Activated CD4-positive, alpha-beta memory T cell treated with anti-CD3 and anti-CD28 coated beads, Interleukin-2, amount 10 ng/mL, durations not matched to agents 7 days and 5 days (primary cell): Measurements from ENCODE around the gene CTCFL. TPM values are rescaled to one million over a fixed set of nuclear protein-coding genes. Genes with fewer than 3 reads are reported as not detected.

Experiments used
- CTCF ChIA-PET: fragments of 350-600 bp; sonication (Branson Sonifier 250); formaldehyde crosslinking; loops from one replicate; lab custom pipeline; 2021; ENCODE audit warnings: antibody characterized with exemption, inconsistent platforms; lab: Charles Lee
- POLR2A ChIA-PET: fragments of 350-600 bp; sonication (Branson Sonifier 250); formaldehyde crosslinking; loops from one replicate; lab custom pipeline; 2021; ENCODE audit warnings: antibody characterized with exemption; lab: Charles Lee
- DNase-seq: peaks from one replicate; pipeline ENCODE4 v3.0.0-alpha.2; 2020
- H3K27ac Mint-ChIP-seq: one replicate; pipeline ENCODE4 v1.8.0; 2021; ENCODE audit warnings: mild to moderate bottlenecking, mixed read lengths
- H3K27me3 Mint-ChIP-seq: one replicate; pipeline ENCODE4 v1.8.0; 2021; ENCODE audit warnings: mixed read lengths
- H3K36me3 Mint-ChIP-seq: one replicate; pipeline ENCODE4 v1.8.0; 2021; ENCODE audit warnings: low read depth, mixed read lengths
- H3K4me1 Mint-ChIP-seq: one replicate; pipeline ENCODE4 v1.8.0; 2021; ENCODE audit warnings: mixed read lengths
- H3K4me3 Mint-ChIP-seq: one replicate; pipeline ENCODE4 v1.8.0; 2021; ENCODE audit warnings: mild to moderate bottlenecking, mixed read lengths
- H3K9me3 Mint-ChIP-seq: one replicate; pipeline ENCODE4 v1.8.0; 2021; ENCODE audit warnings: mixed read lengths
- total RNA-seq, 2 experiments: library from RNA; stranded (reverse); gene quantifications; one replicate each; pipeline ENCODE4 v1.2.3, GENCODE V29; 2021

The CTCFL gene
- total RNA-seq, 2 experiments from 2014 or later: not detected

GRCh38 chr20:57505979-57506378 lies 19.0 kb downstream of the CTCFL start:
- Mint-ChIP-seq H3K27ac (no peak overlapping the region), H3K36me3 (no peaks in the 10 kb centered on the region), H3K4me3 (no peak overlapping the region), H3K4me1 (peaks cover 4% of the 10 kb centered on the region), H3K9me3 (no peaks in the 10 kb centered on the region), H3K27me3 (peaks cover 45% of the 10 kb centered on the region)
- ChIA-PET POLR2A (no interaction called here), CTCF (interaction anchor here (1.2 kb wide), 1 partner anchor 8 kb away, joined by 6 read pairs; no protein-coding TSS in a partner anchor)
- DNase-seq: no peak

- CTCF ChIA-PET: interaction anchor here (3.1 kb wide), 1 partner anchor 122 kb away, joined by 7 read pairs; no protein-coding TSS in a partner anchor
- Mint-ChIP-seq H3K9me3 (no peaks in the 10 kb centered on the region), H3K27me3 (peaks cover 47% of the 10 kb centered on the region), H3K27ac (no peak overlapping the region), H3K36me3 (no peaks in the 10 kb centered on the region), H3K4me3 (no peak overlapping the region), H3K4me1 (peaks cover 4% of the 10 kb centered on the region)
- POLR2A ChIA-PET: no interaction called here
- no peak for DNase-seq
These were observed 20.5 kb downstream of the CTCFL start for GRCh38 chr20:57504411-57504810.

- ChIA-PET POLR2A (no interaction called here), CTCF (interaction anchor here (1.5 to 3.1 kb wide), 2 partner anchors 10 to 121 kb away, joined by 4 to 7 read pairs; no protein-coding TSS in a partner anchor)
- H3K9me3 Mint-ChIP-seq: no peaks in the 10 kb centered on the region
- peaks cover 50% of the 10 kb centered on the region for H3K27me3 Mint-ChIP-seq
- H3K4me1 Mint-ChIP-seq: peaks cover 10% of the 10 kb centered on the region
- no peaks in the 10 kb centered on the region for H3K36me3 Mint-ChIP-seq
- no peak overlapping the region for H3K27ac Mint-ChIP-seq
- no peak for DNase-seq
- no peak overlapping the region for H3K4me3 Mint-ChIP-seq
These were observed 21.8 kb downstream of the CTCFL start for GRCh38 chr20:57503035-57503658.

GRCh38 chr20:57502336-57502700 lies 22.6 kb downstream of the CTCFL start:
- H3K4me1 Mint-ChIP-seq: peaks cover 12% of the 10 kb centered on the region
- POLR2A ChIA-PET: interaction anchor here (0.6 kb wide), 1 partner anchor 940 kb away, joined by 3 read pairs; no protein-coding TSS in a partner anchor
- no peak for DNase-seq
- H3K27me3 Mint-ChIP-seq: peaks cover 51% of the 10 kb centered on the region
- H3K27ac Mint-ChIP-seq: no peak overlapping the region
- no peaks in the 10 kb centered on the region for H3K9me3 Mint-ChIP-seq
- CTCF ChIA-PET: interaction anchor here (1.4 to 3.1 kb wide), 3 partner anchors 10 to 123 kb away, joined by 3 to 7 read pairs (median 4); no protein-coding TSS in a partner anchor
- no peaks in the 10 kb centered on the region for H3K36me3 Mint-ChIP-seq
- no peak overlapping the region for H3K4me3 Mint-ChIP-seq

- Mint-ChIP-seq H3K9me3 (no peaks in the 10 kb centered on the region), H3K27me3 (peaks cover 56% of the 10 kb centered on the region), H3K4me1 (peaks cover 12% of the 10 kb centered on the region), H3K27ac (no peak overlapping the region), H3K4me3 (no peak overlapping the region), H3K36me3 (no peaks in the 10 kb centered on the region)
- no peak for DNase-seq
- ChIA-PET CTCF (interaction anchor here (1.4 to 3.1 kb wide), 2 partner anchors 120 to 122 kb away, joined by 3 to 7 read pairs; no protein-coding TSS in a partner anchor), POLR2A (interaction anchor here (0.6 kb wide), 1 partner anchor 940 kb away, joined by 3 read pairs; no protein-coding TSS in a partner anchor)
These were observed 23.2 kb downstream of the CTCFL start for GRCh38 chr20:57501461-57502335.

GRCh38 chr20:57500962-57501361 lies 24.0 kb downstream of the CTCFL start:
- peaks cover 59% of the 10 kb centered on the region for H3K27me3 Mint-ChIP-seq
- H3K4me1 Mint-ChIP-seq: peaks cover 12% of the 10 kb centered on the region
- H3K27ac Mint-ChIP-seq: no peak overlapping the region
- no peaks in the 10 kb centered on the region for H3K36me3 Mint-ChIP-seq
- CTCF ChIA-PET: no interaction called here
- no peak for DNase-seq
- no peaks in the 10 kb centered on the region for H3K9me3 Mint-ChIP-seq
- H3K4me3 Mint-ChIP-seq: no peak overlapping the region
- POLR2A ChIA-PET: no interaction called here

GRCh38 chr20:57500235-57500634 lies 24.7 kb downstream of the CTCFL start:
- no peak overlapping the region for H3K27ac Mint-ChIP-seq

GRCh38 chr20:57499676-57500075 lies 25.3 kb downstream of the CTCFL start:
- Mint-ChIP-seq H3K4me3 (no peak overlapping the region), H3K27me3 (peaks cover 57% of the 10 kb centered on the region)
- CTCF ChIA-PET: interaction anchor here (1.0 to 2.5 kb wide), 7 partner anchors 9 to 708 kb away, joined by 3 to 27 read pairs (median 6); no protein-coding TSS in a partner anchor

More at GRCh38 chr20:57500235-57500634, 24.7 kb downstream of the CTCFL start:
- Mint-ChIP-seq H3K4me3 (no peak overlapping the region), H3K9me3 (no peaks in the 10 kb centered on the region), H3K27me3 (peaks cover 57% of the 10 kb centered on the region), H3K4me1 (peaks cover 12% of the 10 kb centered on the region), H3K36me3 (no peaks in the 10 kb centered on the region)
- ChIA-PET CTCF (interaction anchor here (2.4 kb wide), 1 partner anchor 12 kb away, joined by 6 read pairs; no protein-coding TSS in a partner anchor), POLR2A (no interaction called here)
- no peak for DNase-seq

GRCh38 chr20:57498425-57499400 lies 26.2 kb downstream of the CTCFL start:
- ChIA-PET CTCF (interaction anchor here (0.6 to 2.5 kb wide), 23 partner anchors 8 to 709 kb away, joined by 3 to 27 read pairs (median 4); partner anchors contain the start of gene ZBP1), POLR2A (interaction anchor here (0.8 to 1.3 kb wide), 5 partner anchors 63 to 124 kb away, joined by 3 to 7 read pairs (median 3); no protein-coding TSS in a partner anchor)
- peaks cover 17% of the 10 kb centered on the region for H3K4me1 Mint-ChIP-seq
- peaks cover 53% of the 10 kb centered on the region for H3K27me3 Mint-ChIP-seq
- H3K4me3 Mint-ChIP-seq: no peak overlapping the region
- no peak overlapping the region for H3K27ac Mint-ChIP-seq
- H3K9me3 Mint-ChIP-seq: no peaks in the 10 kb centered on the region
- peak; percentile 46 for DNase-seq
- no peaks in the 10 kb centered on the region for H3K36me3 Mint-ChIP-seq

More at GRCh38 chr20:57499676-57500075, 25.3 kb downstream of the CTCFL start:
- H3K36me3 Mint-ChIP-seq: no peaks in the 10 kb centered on the region
- POLR2A ChIA-PET: no interaction called here
- no peaks in the 10 kb centered on the region for H3K9me3 Mint-ChIP-seq
- H3K27ac Mint-ChIP-seq: no peak overlapping the region
- H3K4me1 Mint-ChIP-seq: peaks cover 17% of the 10 kb centered on the region
- DNase-seq: no peak

- Mint-ChIP-seq H3K27ac (no peak overlapping the region), H3K4me3 (no peak overlapping the region), H3K36me3 (no peaks in the 10 kb centered on the region), H3K9me3 (no peaks in the 10 kb centered on the region), H3K27me3 (peaks cover 53% of the 10 kb centered on the region), H3K4me1 (peaks cover 14% of the 10 kb centered on the region)
- POLR2A ChIA-PET: interaction anchor here (1.7 kb wide), 1 partner anchor 106 kb away, joined by 4 read pairs; the partner anchor contains the start of gene RBM38
- CTCF ChIA-PET: interaction anchor here (1.2 to 2.1 kb wide), 3 partner anchors 18 to 117 kb away, joined by 4 to 20 read pairs (median 17); no protein-coding TSS in a partner anchor
- no peak for DNase-seq
These were observed 28.3 kb downstream of the CTCFL start for GRCh38 chr20:57496592-57496991.

GRCh38 chr20:57495978-57496377 lies 29.0 kb downstream of the CTCFL start:
- no peak overlapping the region for H3K4me3 Mint-ChIP-seq
- H3K27ac Mint-ChIP-seq: no peak overlapping the region
- ChIA-PET POLR2A (interaction anchor here (1.7 kb wide), 1 partner anchor 105 kb away, joined by 4 read pairs; the partner anchor contains the start of gene RBM38), CTCF (interaction anchor here (0.9 to 2.1 kb wide), 8 partner anchors 17 to 116 kb away, joined by 3 to 20 read pairs (median 4); no protein-coding TSS in a partner anchor)
- H3K27me3 Mint-ChIP-seq: peaks cover 51% of the 10 kb centered on the region
- DNase-seq: no peak
- no peaks in the 10 kb centered on the region for H3K36me3 Mint-ChIP-seq
- peaks cover 14% of the 10 kb centered on the region for H3K4me1 Mint-ChIP-seq
- no peaks in the 10 kb centered on the region for H3K9me3 Mint-ChIP-seq
